ENCODE results near the gene TPI1. TPM values are rescaled to one million over a fixed set of nuclear protein-coding genes. Genes with fewer than 3 reads are reported as not detected.

Gene TPI1
- total and polyA plus RNA-seq, 2 experiments from 2014 or later, result 571 to 891 TPM

- peak overlapping the region; percentile 81 for H3K4me2 ChIP-seq
- no peaks in the 10 kb centered on the region for H3K27me3 ChIP-seq
- H4K20me1 ChIP-seq (ENCODE audit: insufficient read depth, poor library complexity, severe bottlenecking), result no peaks in the 10 kb centered on the region
- peak overlapping the region; percentile 91 for H3K27ac ChIP-seq
- peaks cover 13% of the 10 kb centered on the region for H3K4me1 ChIP-seq (ENCODE audit: insufficient read depth)
- peaks cover 27% of the 10 kb centered on the region for H3K79me2 ChIP-seq
- no peaks in the 10 kb centered on the region for H3K9me3 ChIP-seq (ENCODE audit: low read depth)
- no peak overlapping the region for H3K4me3 ChIP-seq
- no peak overlapping the region for H2AFZ ChIP-seq
- TF ChIP-seq EZH2phosphoT487 (IDR thresholded peaks at IDR 0.05; ENCODE audit: low read depth, severe bottlenecking, unreplicated experiment) (no peak), CTCF (IDR thresholded peaks at IDR 0.05; ENCODE audit: poor library complexity) (no peak), EZH2 (IDR thresholded peaks at IDR 0.05; ENCODE audit: borderline replicate concordance) (no peak)
- 73% methylated on average over 6 of the region's 6 CpGs for WGBS (ENCODE audit: low lambda C conversion rate, missing lambda C conversion rate)
- no peaks in the 10 kb centered on the region for H3K36me3 ChIP-seq (replicated peaks; ENCODE audit: insufficient read depth, low read depth)
- no peaks in the 10 kb centered on the region for H3K9me2 ChIP-seq (replicated peaks; ENCODE audit: insufficient read depth)
- DNase-seq (ENCODE audit: low spot score), result no peak
Observed at GRCh38 chr12:6854036-6854435, 13.3 kb upstream of the TPI1 start.

GRCh38 chr12:6855322-6855721 is 12.0 kb upstream of the TPI1 start:
- H3K27me3 ChIP-seq, result no peaks in the 10 kb centered on the region
- H3K9me2 ChIP-seq (replicated peaks; ENCODE audit: insufficient read depth), result no peaks in the 10 kb centered on the region
- no peak overlapping the region for H3K4me3 ChIP-seq
- H3K36me3 ChIP-seq (replicated peaks; ENCODE audit: insufficient read depth, low read depth), result no peaks in the 10 kb centered on the region
- no peak for DNase-seq (ENCODE audit: low spot score)
- no peak overlapping the region for H2AFZ ChIP-seq
- peaks cover 27% of the 10 kb centered on the region for H3K79me2 ChIP-seq
- H4K20me1 ChIP-seq (ENCODE audit: insufficient read depth, poor library complexity, severe bottlenecking), result no peaks in the 10 kb centered on the region
- H3K4me1 ChIP-seq (ENCODE audit: insufficient read depth), result peaks cover 11% of the 10 kb centered on the region
- H3K9me3 ChIP-seq (ENCODE audit: low read depth), result no peaks in the 10 kb centered on the region
- H3K4me2 ChIP-seq, result no peak overlapping the region
- TF ChIP-seq CTCF (IDR thresholded peaks at IDR 0.05; ENCODE audit: poor library complexity) (no peak), EZH2phosphoT487 (IDR thresholded peaks at IDR 0.05; ENCODE audit: low read depth, severe bottlenecking, unreplicated experiment) (no peak), EZH2 (IDR thresholded peaks at IDR 0.05; ENCODE audit: borderline replicate concordance) (no peak)
- H3K27ac ChIP-seq, result no peak overlapping the region
- WGBS (ENCODE audit: low lambda C conversion rate, missing lambda C conversion rate), result 94% methylated on average over 14 of the region's 14 CpGs

GRCh38 chr12:6858799-6859198 is 8.5 kb upstream of the TPI1 start:
- no peak for DNase-seq (ENCODE audit: low spot score)
- H2AFZ ChIP-seq, result no peak overlapping the region
- WGBS (ENCODE audit: low lambda C conversion rate, missing lambda C conversion rate), result 92% methylated on average over 2 of the region's 2 CpGs
- TF ChIP-seq EZH2 (IDR thresholded peaks at IDR 0.05; ENCODE audit: borderline replicate concordance) (no peak), EZH2phosphoT487 (IDR thresholded peaks at IDR 0.05; ENCODE audit: low read depth, severe bottlenecking, unreplicated experiment) (no peak), CTCF (IDR thresholded peaks at IDR 0.05; ENCODE audit: poor library complexity) (no peak)
- peaks cover 1% of the 10 kb centered on the region for H3K4me1 ChIP-seq (ENCODE audit: insufficient read depth)
- H3K9me2 ChIP-seq (replicated peaks; ENCODE audit: insufficient read depth), result no peaks in the 10 kb centered on the region
- no peaks in the 10 kb centered on the region for H3K36me3 ChIP-seq (replicated peaks; ENCODE audit: insufficient read depth, low read depth)
- no peaks in the 10 kb centered on the region for H3K27me3 ChIP-seq
- no peak overlapping the region for H3K4me2 ChIP-seq
- H3K9me3 ChIP-seq (ENCODE audit: low read depth), result no peaks in the 10 kb centered on the region
- H3K27ac ChIP-seq, result no peak overlapping the region
- peaks cover 21% of the 10 kb centered on the region for H3K79me2 ChIP-seq
- no peaks in the 10 kb centered on the region for H4K20me1 ChIP-seq (ENCODE audit: insufficient read depth, poor library complexity, severe bottlenecking)
- no peak overlapping the region for H3K4me3 ChIP-seq

GRCh38 chr12:6860116-6860515 is 7.2 kb upstream of the TPI1 start:
- Histone ChIP-seq H2AFZ (no peak overlapping the region), H3K9me3 (ENCODE audit: low read depth) (no peaks in the 10 kb centered on the region), H3K36me3 (replicated peaks; ENCODE audit: insufficient read depth, low read depth) (no peaks in the 10 kb centered on the region), H3K79me2 (peaks cover 8% of the 10 kb centered on the region), H3K4me3 (no peak overlapping the region), H3K27ac (no peak overlapping the region), H3K27me3 (no peaks in the 10 kb centered on the region), H3K4me2 (no peak overlapping the region), H3K9me2 (replicated peaks; ENCODE audit: insufficient read depth) (no peaks in the 10 kb centered on the region), H3K4me1 (ENCODE audit: insufficient read depth) (no peaks in the 10 kb centered on the region), H4K20me1 (ENCODE audit: insufficient read depth, poor library complexity, severe bottlenecking) (no peaks in the 10 kb centered on the region)
- no peak for TF ChIP-seq CTCF (IDR thresholded peaks at IDR 0.05; ENCODE audit: poor library complexity)
- TF ChIP-seq EZH2phosphoT487 (IDR thresholded peaks at IDR 0.05; ENCODE audit: low read depth, severe bottlenecking, unreplicated experiment), result no peak
- TF ChIP-seq EZH2 (IDR thresholded peaks at IDR 0.05; ENCODE audit: borderline replicate concordance), result no peak
- no peak for DNase-seq (ENCODE audit: low spot score)
- WGBS (ENCODE audit: low lambda C conversion rate, missing lambda C conversion rate), result 99% methylated on average over 9 of the region's 9 CpGs

Data from hepatocyte (in vitro differentiated cells).